BE2C (cell line): ENCODE results near the gene IGFBP4.

ENCODE experiments used
- DNase-seq: peaks from one replicate; pipeline ENCODE4 v3.0.0-alpha.2; 2020
- H3K27me3 ChIP-seq: fragments of 250-450 bp; sonication (Bioruptor Pico); 2 replicates; pipeline ENCODE4 v1.5.1; 2020; ENCODE audit warnings: mild to moderate bottlenecking
- H3K36me3 ChIP-seq: fragments of 250-450 bp; sonication (Bioruptor Pico); 2 replicates; pipeline ENCODE4 v1.5.1; 2020; ENCODE audit warnings: mild to moderate bottlenecking
- H3K4me1 ChIP-seq: fragments of 250-450 bp; sonication (Bioruptor Pico); 2 replicates; pipeline ENCODE4 v1.5.1; 2020
- H3K4me3 ChIP-seq: 2 replicates; pipeline ENCODE4 v1.5.1; 2011; ENCODE audit warnings: low read depth, low read length
- H3K9me3 ChIP-seq: fragments of 250-450 bp; sonication (Bioruptor Pico); 2 replicates; pipeline ENCODE4 v1.5.1; 2020
- TF ChIP-seq, protein P1 (sequence below): IDR thresholded peaks from 2 replicates; pipeline ENCODE4 v1.5.1; 2012; ENCODE audit warnings: mild to moderate bottlenecking, low read depth, low read length

The IGFBP4 gene

DNA sequence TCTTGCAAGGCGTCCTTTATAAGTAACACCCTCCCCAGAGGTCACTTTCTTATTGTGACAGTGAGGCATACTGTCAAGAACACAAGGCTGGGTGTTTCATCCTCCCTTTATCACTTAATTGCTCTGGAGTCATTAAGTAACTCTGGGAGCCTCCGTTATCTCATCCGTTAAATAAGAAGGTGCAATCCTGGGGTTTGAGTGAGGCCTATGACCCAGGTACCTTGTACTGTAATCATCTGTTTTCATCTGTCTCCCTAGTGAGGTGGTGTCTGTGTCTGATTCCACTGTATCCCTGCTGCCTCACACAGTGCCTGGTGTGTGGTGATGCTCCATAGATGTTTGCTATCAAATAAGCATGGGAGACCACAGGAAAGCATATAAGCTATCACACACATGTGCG, 40.4 kb downstream of the IGFBP4 start:
- no peak overlapping the region for H3K4me3 ChIP-seq
- H3K9me3 ChIP-seq, result no peaks in the 10 kb centered on the region
- no peaks in the 10 kb centered on the region for H3K27me3 ChIP-seq
- TF ChIP-seq, protein P1, sequence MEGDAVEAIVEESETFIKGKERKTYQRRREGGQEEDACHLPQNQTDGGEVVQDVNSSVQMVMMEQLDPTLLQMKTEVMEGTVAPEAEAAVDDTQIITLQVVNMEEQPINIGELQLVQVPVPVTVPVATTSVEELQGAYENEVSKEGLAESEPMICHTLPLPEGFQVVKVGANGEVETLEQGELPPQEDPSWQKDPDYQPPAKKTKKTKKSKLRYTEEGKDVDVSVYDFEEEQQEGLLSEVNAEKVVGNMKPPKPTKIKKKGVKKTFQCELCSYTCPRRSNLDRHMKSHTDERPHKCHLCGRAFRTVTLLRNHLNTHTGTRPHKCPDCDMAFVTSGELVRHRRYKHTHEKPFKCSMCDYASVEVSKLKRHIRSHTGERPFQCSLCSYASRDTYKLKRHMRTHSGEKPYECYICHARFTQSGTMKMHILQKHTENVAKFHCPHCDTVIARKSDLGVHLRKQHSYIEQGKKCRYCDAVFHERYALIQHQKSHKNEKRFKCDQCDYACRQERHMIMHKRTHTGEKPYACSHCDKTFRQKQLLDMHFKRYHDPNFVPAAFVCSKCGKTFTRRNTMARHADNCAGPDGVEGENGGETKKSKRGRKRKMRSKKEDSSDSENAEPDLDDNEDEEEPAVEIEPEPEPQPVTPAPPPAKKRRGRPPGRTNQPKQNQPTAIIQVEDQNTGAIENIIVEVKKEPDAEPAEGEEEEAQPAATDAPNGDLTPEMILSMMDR, result no peak
- no peaks in the 10 kb centered on the region for H3K36me3 ChIP-seq
- H3K4me1 ChIP-seq, result peaks cover 4% of the 10 kb centered on the region; the same call in 1 of the 2 replicates
- no peak for DNase-seq

DNA sequence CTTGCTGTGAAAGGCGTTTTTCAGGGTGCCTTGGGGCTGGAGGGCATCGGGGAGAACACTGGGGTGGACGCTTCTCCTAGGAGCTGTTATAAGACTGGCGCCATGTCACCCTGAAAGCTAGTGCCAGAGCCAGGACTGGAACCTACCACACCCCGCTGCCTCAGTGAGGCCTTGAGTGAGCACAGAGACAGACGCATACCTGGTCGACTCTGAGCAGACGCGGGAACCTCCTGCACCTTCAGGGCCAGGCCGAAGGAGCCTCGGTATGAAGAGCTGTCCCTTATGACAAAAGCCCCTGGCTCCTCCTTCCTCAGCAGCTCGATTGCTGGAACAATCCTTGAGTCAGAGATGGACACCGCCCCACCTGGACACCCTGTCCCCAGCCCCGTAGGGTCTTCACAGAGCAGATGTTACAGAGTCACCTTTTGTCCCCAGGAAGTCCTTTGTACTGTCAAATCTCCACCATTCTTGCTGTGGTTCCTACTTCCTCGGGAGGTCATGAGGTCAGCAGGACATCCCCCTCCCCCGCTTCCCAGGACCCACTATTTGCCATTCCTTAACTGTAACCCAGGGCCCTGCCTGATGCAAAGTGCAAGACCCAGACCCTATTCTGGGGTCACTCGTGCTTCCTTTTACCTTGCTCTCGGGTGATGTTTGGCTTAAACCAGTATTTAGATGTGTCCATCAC, 41.2 kb downstream of the IGFBP4 start:
- TF ChIP-seq, protein P1, result no peak
- H3K4me1 ChIP-seq, result peaks cover 4% of the 10 kb centered on the region; the same call in 1 of the 2 replicates

DNA sequence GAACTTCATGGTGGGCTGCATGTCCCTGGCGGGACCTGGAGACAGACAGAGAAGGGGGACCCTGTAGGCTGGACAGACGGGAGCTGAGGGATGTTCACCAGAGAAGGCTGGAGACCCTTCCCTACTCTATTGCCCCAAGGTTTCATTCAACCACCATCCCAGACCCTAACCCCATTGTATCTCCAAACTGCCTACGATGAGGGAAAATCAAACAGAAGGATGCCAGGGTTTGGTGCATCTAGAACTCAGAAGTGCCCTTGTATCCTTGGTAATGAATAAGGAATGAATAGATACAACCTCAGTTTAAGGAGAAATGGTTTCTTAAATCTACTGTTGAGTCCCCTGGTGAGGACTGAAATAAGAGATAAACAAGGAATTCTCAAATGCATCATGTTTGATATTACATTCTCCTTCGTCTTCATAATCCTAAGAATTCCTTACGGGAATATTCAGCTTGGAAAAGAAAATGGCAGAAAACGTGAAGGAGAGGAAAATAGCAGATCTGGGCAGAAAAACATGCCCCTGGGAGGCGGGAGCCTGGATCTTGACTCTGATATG, 41.8 kb downstream of the IGFBP4 start:
- TF ChIP-seq, protein P1, result no peak
- H3K4me3 ChIP-seq, result no peak overlapping the region
- H3K9me3 ChIP-seq, result no peaks in the 10 kb centered on the region
- no peaks in the 10 kb centered on the region for H3K36me3 ChIP-seq
- H3K27me3 ChIP-seq, result no peaks in the 10 kb centered on the region
- no peak for DNase-seq
- H3K4me1 ChIP-seq, result peaks cover 8% of the 10 kb centered on the region

More for the DNA sequence above, 41.2 kb downstream of the IGFBP4 start:
- Histone ChIP-seq H3K4me3 (no peak overlapping the region), H3K27me3 (no peaks in the 10 kb centered on the region), H3K36me3 (no peaks in the 10 kb centered on the region), H3K9me3 (no peaks in the 10 kb centered on the region)
- DNase-seq, result no peak

DNA sequence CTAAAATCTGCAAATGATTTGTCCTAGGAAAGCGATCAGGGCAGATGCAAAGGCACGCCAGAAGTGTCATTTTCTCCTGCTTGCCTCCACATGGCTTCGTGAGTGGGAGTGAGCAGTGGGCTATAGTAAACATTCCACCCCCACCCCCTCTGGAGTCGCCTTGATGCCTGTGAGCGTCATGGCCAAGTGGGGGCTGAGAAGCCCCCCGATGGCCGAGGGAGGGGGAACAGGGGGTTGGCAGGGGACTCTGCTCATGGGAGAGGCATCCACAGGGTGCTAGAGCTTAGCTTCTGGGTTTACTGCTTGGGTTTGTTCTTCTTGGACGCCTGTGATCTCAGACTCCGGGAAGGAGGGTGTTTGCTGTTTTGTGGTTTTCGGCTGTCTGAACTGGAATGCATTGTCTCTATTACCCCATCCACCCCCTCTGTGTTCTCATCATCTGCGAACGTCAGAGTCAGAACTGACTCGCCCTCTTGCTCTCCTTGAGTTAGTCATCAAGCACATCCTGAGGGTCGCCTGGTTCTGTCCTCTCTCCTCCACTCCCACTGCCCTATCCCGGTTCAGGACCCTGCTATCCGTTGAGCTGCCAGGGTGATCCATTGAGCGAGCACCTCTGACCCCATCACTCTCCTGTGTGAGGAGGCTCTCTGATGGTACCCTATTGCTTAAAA, 42.7 kb downstream of the IGFBP4 start:
- no peak for DNase-seq
- TF ChIP-seq, protein P1, result no peak
- no peaks in the 10 kb centered on the region for H3K9me3 ChIP-seq
- no peaks in the 10 kb centered on the region for H3K36me3 ChIP-seq
- H3K4me3 ChIP-seq, result no peak overlapping the region
- no peaks in the 10 kb centered on the region for H3K27me3 ChIP-seq
- peaks cover 17% of the 10 kb centered on the region for H3K4me1 ChIP-seq

DNA sequence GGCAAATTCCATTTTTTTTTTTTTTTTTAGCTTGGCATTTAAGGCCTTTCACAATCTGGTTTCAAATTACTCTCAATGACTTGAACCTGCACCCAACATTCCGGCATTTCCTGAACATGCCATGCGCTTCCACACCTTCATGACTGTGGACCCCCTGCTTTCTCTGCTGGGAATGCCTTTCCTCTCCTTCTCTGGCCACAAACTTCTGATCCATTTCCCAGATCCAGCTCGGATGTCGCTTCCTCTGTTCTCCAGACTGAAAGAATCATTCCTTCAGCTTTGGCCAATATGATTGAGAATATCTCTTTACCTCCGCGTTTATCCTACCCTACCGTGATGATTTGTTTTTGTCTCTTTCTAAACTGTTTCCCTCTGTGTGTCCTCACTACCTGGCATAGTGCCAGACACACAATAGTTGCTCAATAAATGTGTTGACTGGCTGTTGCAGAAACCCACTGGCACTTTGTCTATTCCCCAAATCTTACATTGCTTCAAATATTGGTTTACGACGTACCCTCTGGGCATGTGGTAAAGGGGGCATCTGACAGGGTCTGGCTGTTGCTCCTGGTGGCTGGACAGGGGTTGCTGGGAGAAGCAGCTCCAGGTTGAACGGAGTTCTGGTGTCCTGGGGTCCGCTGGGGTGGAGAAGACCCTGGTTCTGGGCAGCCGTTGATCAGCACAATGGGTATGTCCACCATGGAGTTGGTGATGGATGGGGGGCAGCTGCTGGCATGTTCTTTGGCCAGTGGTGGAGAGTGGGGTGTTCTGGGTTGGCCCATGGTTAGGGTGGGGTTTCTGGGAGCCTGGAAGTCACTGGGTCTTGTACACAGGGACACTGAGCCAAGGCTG, 43.5 kb downstream of the IGFBP4 start:
- Histone ChIP-seq H3K4me1 (peaks cover 21% of the 10 kb centered on the region), H3K4me3 (no peak overlapping the region), H3K9me3 (no peaks in the 10 kb centered on the region), H3K36me3 (no peaks in the 10 kb centered on the region), H3K27me3 (no peaks in the 10 kb centered on the region)
- DNase-seq, result no peak
- TF ChIP-seq, protein P1, result no peak
